Type B pancreatic cell (in vitro differentiated cells): ENCODE data around the gene CDK5R1. TPM values are rescaled to one million over a fixed set of nuclear protein-coding genes. Genes with fewer than 3 reads are reported as not detected.

Experiments used
- DNase-seq: peaks from one replicate; pipeline ENCODE4 v3.0.0; 2021; ENCODE audit warnings: mixed read lengths; ENCODE audit not compliant: unreplicated experiment; ENCODE audit errors: extremely low spot score
- H3K27ac Mint-ChIP-seq: 2 replicates; pipeline ENCODE4 v1.8.0; 2021; ENCODE audit warnings: mild to moderate bottlenecking, mixed read lengths
- H3K27me3 Mint-ChIP-seq: 2 replicates; pipeline ENCODE4 v1.8.0; 2021; ENCODE audit warnings: mixed read lengths
- H3K36me3 Mint-ChIP-seq: 2 replicates; pipeline ENCODE4 v1.8.0; 2021; ENCODE audit warnings: mixed read lengths
- H3K4me1 Mint-ChIP-seq: one replicate; pipeline ENCODE4 v1.8.0; 2021; ENCODE audit warnings: mixed read lengths; ENCODE audit not compliant: unreplicated experiment
- H3K4me3 Mint-ChIP-seq: 2 replicates; pipeline ENCODE4 v1.8.0; 2021; ENCODE audit warnings: mild to moderate bottlenecking, mixed read lengths
- H3K9me3 Mint-ChIP-seq: 2 replicates; pipeline ENCODE4 v1.8.0; 2021; ENCODE audit warnings: mixed read lengths
- total RNA-seq: library from RNA; stranded (reverse); gene quantifications from 2 replicates; pipeline ENCODE4 v1.2.1, GENCODE V29; 2021; ENCODE audit warnings: low replicate concordance
- TF ChIP-seq, protein P1 (sequence below): fragments of 200-600 bp; sonication (generic); conservative IDR thresholded peaks from 2 replicates; pipeline ENCODE4 v1.5.0; 2021; ENCODE audit warnings: antibody characterized with exemption, mild to moderate bottlenecking

The CDK5R1 gene
- total RNA-seq, 1 donor from 2014 or later = 9.7 TPM

DNA sequence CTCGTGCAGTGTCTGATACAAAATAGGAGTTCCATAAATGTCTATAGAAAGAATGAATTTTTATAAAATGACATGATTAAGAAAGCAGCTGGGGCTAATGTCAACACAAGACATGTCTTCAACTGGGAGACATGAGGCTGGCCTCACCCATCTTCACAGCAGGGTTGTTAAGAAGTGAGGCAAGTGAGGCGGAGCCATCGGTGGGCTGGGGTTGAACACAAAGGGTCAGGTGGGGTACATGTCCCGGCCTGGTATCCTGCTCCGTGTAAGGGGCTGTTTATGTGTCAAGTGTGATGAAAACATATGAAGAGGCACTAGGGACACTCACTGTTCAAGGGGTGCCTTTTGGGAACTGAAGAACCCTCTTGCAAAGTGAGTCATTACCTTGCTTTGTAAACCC, 22.1 kb downstream of the CDK5R1 start:
- Mint-ChIP-seq H3K27me3 (no peaks in the 10 kb centered on the region), H3K27ac (no peak overlapping the region), H3K4me3 (no peak overlapping the region), H3K36me3 (no peaks in the 10 kb centered on the region), H3K4me1 (peaks cover 6% of the 10 kb centered on the region), H3K9me3 (no peaks in the 10 kb centered on the region)
- no peak for DNase-seq
- TF ChIP-seq, protein P1, sequence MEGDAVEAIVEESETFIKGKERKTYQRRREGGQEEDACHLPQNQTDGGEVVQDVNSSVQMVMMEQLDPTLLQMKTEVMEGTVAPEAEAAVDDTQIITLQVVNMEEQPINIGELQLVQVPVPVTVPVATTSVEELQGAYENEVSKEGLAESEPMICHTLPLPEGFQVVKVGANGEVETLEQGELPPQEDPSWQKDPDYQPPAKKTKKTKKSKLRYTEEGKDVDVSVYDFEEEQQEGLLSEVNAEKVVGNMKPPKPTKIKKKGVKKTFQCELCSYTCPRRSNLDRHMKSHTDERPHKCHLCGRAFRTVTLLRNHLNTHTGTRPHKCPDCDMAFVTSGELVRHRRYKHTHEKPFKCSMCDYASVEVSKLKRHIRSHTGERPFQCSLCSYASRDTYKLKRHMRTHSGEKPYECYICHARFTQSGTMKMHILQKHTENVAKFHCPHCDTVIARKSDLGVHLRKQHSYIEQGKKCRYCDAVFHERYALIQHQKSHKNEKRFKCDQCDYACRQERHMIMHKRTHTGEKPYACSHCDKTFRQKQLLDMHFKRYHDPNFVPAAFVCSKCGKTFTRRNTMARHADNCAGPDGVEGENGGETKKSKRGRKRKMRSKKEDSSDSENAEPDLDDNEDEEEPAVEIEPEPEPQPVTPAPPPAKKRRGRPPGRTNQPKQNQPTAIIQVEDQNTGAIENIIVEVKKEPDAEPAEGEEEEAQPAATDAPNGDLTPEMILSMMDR = no peak

DNA sequence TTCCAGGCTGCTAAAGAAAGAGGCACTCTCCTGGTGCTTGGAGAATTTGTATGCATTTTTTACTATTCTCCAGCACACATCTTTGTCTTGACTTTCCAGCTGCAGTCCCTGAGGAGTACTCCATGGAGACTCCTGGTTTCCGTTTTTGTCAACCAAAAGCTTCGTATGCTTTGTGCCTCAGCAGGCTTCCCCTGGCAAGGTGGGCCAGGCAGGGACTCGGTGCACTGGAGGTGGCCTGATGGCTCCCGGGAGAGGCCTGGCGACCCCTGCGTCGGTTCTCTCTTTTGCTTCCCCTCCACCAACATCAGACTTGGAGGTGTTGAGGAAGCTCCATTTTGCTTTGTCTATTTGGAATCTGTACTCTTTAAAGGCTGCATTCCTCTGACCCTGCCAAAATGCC, 23.7 kb downstream of the CDK5R1 start:
- TF ChIP-seq, protein P1 = no peak
- Mint-ChIP-seq H3K27me3 (no peaks in the 10 kb centered on the region), H3K4me1 (peaks cover 6% of the 10 kb centered on the region), H3K4me3 (no peak overlapping the region), H3K36me3 (no peaks in the 10 kb centered on the region), H3K27ac (no peak overlapping the region), H3K9me3 (no peaks in the 10 kb centered on the region)
- no peak for DNase-seq

DNA sequence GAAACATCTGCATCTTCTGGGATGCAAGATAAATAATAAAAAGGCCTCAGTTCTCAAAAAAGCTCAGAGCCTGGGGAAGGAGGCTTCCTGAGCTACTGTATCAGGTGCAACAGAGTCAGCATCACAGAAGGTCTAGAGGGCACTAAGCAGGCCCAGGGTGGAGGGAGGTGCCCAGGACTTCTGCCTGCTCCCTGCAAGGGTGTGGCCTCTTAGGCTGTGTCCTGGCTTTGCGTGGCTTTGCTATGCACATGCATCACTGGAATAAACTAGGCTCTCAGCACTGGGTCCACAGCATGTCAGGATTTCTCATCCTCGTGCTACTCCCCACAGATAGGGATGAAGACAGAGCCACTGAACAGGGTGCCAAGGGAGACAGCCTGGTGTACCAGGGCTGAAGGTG, 25.5 kb downstream of the CDK5R1 start:
- no peaks in the 10 kb centered on the region for H3K9me3 Mint-ChIP-seq
- TF ChIP-seq, protein P1 = no peak
- no peak overlapping the region for H3K27ac Mint-ChIP-seq
- no peak overlapping the region for H3K4me3 Mint-ChIP-seq
- peaks cover 16% of the 10 kb centered on the region for H3K4me1 Mint-ChIP-seq
- H3K27me3 Mint-ChIP-seq = no peaks in the 10 kb centered on the region
- DNase-seq = no peak
- H3K36me3 Mint-ChIP-seq = no peaks in the 10 kb centered on the region

DNA sequence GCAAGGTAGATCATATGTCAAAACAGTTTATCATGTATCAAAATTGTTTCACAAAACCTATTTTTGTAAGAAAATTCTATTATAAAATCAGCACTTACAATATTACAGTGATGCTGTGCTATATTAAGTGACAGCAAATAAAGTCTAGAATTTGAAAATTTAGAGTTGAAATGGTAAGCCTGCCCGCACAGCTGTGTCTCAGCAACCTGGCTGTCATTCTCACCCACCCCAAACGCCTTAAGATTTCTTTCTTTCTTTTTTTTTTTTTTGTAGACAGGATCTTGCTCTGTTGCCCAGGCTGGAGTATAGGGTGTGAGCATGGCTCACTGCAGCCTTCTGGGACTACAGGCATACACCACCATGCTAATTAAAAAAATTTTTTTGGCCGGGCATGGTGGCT, 26.8 kb downstream of the CDK5R1 start:
- Mint-ChIP-seq H3K9me3 (no peaks in the 10 kb centered on the region), H3K4me1 (peaks cover 24% of the 10 kb centered on the region), H3K36me3 (no peaks in the 10 kb centered on the region), H3K27me3 (no peaks in the 10 kb centered on the region), H3K27ac (no peak overlapping the region), H3K4me3 (no peak overlapping the region)
- DNase-seq = no peak
- TF ChIP-seq, protein P1 = no peak

DNA sequence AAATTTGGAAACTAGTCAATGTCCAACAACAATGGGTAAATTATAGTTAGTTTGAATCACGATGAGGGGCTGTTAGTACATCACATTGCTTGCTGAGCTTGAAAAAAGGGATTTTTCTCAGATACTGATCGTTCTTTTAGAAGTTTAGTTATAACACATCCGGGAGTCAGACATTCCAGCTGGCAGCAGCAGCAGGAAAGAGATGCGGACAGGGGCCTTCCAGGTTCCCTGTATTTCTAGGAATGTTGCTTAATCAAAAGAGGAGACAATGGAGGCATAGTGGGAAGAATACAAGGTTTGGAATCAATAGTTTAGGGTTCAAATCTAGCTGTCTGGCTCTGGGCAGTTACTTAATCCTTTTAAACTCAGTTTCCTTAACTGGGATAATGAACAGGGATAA, 27.8 kb downstream of the CDK5R1 start:
- Mint-ChIP-seq H3K36me3 (no peaks in the 10 kb centered on the region), H3K4me3 (no peak overlapping the region), H3K27me3 (peaks cover 1% of the 10 kb centered on the region), H3K4me1 (peaks cover 26% of the 10 kb centered on the region), H3K9me3 (no peaks in the 10 kb centered on the region), H3K27ac (no peak overlapping the region)
- no peak for DNase-seq
- TF ChIP-seq, protein P1 = no peak
